ENCODE data around the gene GDI2. TPM values are rescaled to one million over a fixed set of nuclear protein-coding genes. Genes with fewer than 3 reads are reported as not detected.

Gene GDI2
- total RNA-seq, 6 donors from 2014 or later, result 77.5 to 239 (median 176) TPM

DNA sequence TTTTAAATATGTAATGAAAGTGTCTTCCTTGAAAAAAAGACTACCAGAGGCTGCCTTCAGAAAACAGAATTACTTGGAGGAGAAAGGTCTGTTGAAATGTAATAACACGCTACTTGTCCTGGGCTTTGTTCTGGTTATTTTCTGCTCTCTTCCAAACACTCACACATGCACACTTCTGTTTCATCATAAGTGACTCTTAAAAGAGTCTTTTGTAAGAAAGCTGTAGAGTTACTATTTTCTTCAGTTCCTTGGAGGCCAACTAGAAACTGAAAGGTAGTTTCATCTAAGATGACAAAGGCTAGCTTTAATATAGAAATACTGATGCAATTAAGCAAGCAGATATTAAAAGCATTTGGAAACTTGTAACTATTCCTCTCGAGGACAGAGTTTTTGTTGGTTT, 89.5 kb downstream of the GDI2 start:
- Histone ChIP-seq H3K27ac (no peak overlapping the region), H3K9me3 (no peaks in the 10 kb centered on the region), H3K36me3 (peaks cover 0 to 34% (median 3%) of the 10 kb centered on the region in 4 donors), H3K4me1 (peaks cover 0 to 2% (median 0%) of the 10 kb centered on the region in 4 donors), H3K4me3 (no peak overlapping the region), H3K27me3 (no peaks in the 10 kb centered on the region)
- no peak for TF ChIP-seq POLR2AphosphoS5 (IDR thresholded peaks at IDR 0.05)
- TF ChIP-seq POLR2A (IDR thresholded peaks at IDR 0.05), result no peak
- no peak for TF ChIP-seq EP300 (IDR thresholded peaks at IDR 0.05)
- TF ChIP-seq, protein P1, sequence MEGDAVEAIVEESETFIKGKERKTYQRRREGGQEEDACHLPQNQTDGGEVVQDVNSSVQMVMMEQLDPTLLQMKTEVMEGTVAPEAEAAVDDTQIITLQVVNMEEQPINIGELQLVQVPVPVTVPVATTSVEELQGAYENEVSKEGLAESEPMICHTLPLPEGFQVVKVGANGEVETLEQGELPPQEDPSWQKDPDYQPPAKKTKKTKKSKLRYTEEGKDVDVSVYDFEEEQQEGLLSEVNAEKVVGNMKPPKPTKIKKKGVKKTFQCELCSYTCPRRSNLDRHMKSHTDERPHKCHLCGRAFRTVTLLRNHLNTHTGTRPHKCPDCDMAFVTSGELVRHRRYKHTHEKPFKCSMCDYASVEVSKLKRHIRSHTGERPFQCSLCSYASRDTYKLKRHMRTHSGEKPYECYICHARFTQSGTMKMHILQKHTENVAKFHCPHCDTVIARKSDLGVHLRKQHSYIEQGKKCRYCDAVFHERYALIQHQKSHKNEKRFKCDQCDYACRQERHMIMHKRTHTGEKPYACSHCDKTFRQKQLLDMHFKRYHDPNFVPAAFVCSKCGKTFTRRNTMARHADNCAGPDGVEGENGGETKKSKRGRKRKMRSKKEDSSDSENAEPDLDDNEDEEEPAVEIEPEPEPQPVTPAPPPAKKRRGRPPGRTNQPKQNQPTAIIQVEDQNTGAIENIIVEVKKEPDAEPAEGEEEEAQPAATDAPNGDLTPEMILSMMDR (IDR thresholded peaks at IDR 0.05), result no peak
- no peak for DNase-seq
- ATAC-seq (ENCODE audit: low FRiP score in 2 of 2), result no peak
- 61 to 72% methylated on average over 2 of the region's 2 CpGs for WGBS, 2 donors

DNA sequence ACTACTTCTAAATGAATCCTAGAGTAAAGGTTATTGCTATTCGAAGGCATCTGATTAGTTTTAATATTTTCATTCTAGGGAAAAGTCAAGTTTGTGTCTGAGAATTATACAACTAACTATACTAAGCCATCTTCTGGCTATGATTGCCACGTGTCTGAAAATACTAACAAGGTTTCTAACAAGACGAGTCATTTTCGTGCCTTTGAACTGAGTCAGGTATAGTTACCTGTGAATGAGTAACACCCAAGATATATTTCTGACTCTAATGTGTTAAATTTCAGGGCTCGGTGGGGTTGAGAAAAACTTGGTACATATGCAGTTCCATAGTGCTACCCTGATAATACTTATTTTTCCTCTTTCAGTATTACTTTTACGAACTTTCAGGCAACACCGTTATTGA, 93.1 kb downstream of the GDI2 start:
- no peak overlapping the region for H3K27ac ChIP-seq
- TF ChIP-seq POLR2AphosphoS5 (IDR thresholded peaks at IDR 0.05) (no peak), POLR2A (IDR thresholded peaks at IDR 0.05) (no peak), EP300 (IDR thresholded peaks at IDR 0.05) (no peak)
- TF ChIP-seq, protein P1 (IDR thresholded peaks at IDR 0.05), result no peak
- WGBS, 2 donors, result 95 to 97% methylated on average over 7 of the region's 7 CpGs
- no peaks in the 10 kb centered on the region for H3K27me3 ChIP-seq
- no peak overlapping the region for H3K4me3 ChIP-seq
- no peak for DNase-seq
- H3K36me3 ChIP-seq, result peaks cover 0 to 20% (median 0%) of the 10 kb centered on the region in 4 donors
- H3K4me1 ChIP-seq, result peaks cover 0 to 2% (median 0%) of the 10 kb centered on the region in 4 donors
- no peaks in the 10 kb centered on the region for H3K9me3 ChIP-seq
- no peak for ATAC-seq (ENCODE audit: low FRiP score in 2 of 2)

DNA sequence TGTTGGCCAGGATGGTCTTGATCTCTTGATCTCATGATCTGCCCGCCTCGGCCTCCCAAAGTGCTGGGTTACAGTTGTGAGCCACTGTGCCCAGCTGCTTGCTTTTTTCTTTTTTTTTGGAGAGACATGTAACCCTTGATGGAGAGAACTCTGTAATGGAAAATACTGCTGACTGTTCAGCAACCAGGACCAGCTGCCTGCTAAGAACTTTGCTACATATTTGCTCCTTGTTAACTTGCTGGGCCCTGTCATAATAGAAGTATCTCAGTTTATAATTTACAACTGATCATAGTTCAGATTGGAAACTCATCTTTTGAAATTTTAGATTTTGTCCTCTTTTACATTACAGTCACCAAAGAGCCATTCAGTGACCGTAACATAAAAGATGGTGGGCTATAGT, 93.7 kb downstream of the GDI2 start:
- peaks cover 0 to 15% (median 0%) of the 10 kb centered on the region in 4 donors for H3K36me3 ChIP-seq
- peaks cover 0 to 2% (median 0%) of the 10 kb centered on the region in 4 donors for H3K4me1 ChIP-seq
- ATAC-seq (ENCODE audit: low FRiP score in 2 of 2), result no peak
- no peak overlapping the region for H3K4me3 ChIP-seq
- H3K27me3 ChIP-seq, result no peaks in the 10 kb centered on the region
- 84 to 89% methylated on average over 3 of the region's 3 CpGs for WGBS, 2 donors
- H3K27ac ChIP-seq, result no peak overlapping the region
- no peaks in the 10 kb centered on the region for H3K9me3 ChIP-seq
- DNase-seq, result no peak
- TF ChIP-seq, protein P1 (IDR thresholded peaks at IDR 0.05), result no peak
- TF ChIP-seq POLR2AphosphoS5 (IDR thresholded peaks at IDR 0.05) (no peak), POLR2A (IDR thresholded peaks at IDR 0.05) (no peak), EP300 (IDR thresholded peaks at IDR 0.05) (no peak)

Other genes starting within 250 kb of the GDI2 start
- 10 to 100 TPM in 5 of 6 donors, 1 to 10 TPM in 1; 6.3 to 32.5 (median 18.2) TPM for gene ASB13, start 146.8 kb downstream of the GDI2 start, total RNA-seq
- gene TASOR2, start 128.6 kb downstream of the GDI2 start, total RNA-seq, result 100 to 1,000 TPM in 2 of 6 donors, 10 to 100 TPM in 4; 26.2 to 124 (median 65.3) TPM
- gene ANKRD16, start 76.5 kb upstream of the GDI2 start, total RNA-seq, result 10 to 100 TPM in 2 of 6 donors, 1 to 10 TPM in 4; 4.3 to 27.2 (median 7.5) TPM
- gene FBH1, start 76.8 kb upstream of the GDI2 start, total RNA-seq, result 100 to 1,000 TPM in 2 of 6 donors, 10 to 100 TPM in 4; 62.4 to 186 (median 77.4) TPM
- gene IL15RA, start 164.1 kb upstream of the GDI2 start, total RNA-seq, result 10 to 100 TPM; 28.0 to 72.6 (median 35.1) TPM
- 1 to 10 TPM in 4 of 6 donors, under 1 TPM in 1, not detected in 1; 0.91 to 8.4 (median 4.0) TPM for gene IL2RA, start 248.9 kb upstream of the GDI2 start, total RNA-seq

All from upper lobe of left lung (tissue), 6 donors.